ENCODE measurements around the gene ZNF862.
"Not testable (repeated sequence)": the region's sequence is repeated elsewhere in the genome, so short reads cannot be mapped to it uniquely, and the experiment has no call there.

The ZNF862 gene

GRCh38 chr7:149880638-149881311 is 42.6 kb downstream of the ZNF862 start:
- DNase-seq (ENCODE audit: low read depth) = no peak

- no peak for DNase-seq (ENCODE audit: low read depth)
These were observed 43.4 kb downstream of the ZNF862 start for GRCh38 chr7:149881328-149882247.

- no peak for DNase-seq (ENCODE audit: low read depth)
These were observed 44.3 kb downstream of the ZNF862 start for GRCh38 chr7:149882248-149883047.

GRCh38 chr7:149883048-149883438 is 44.9 kb downstream of the ZNF862 start:
- DNase-seq (ENCODE audit: low read depth) = no peak

GRCh38 chr7:149883452-149883861 is 45.3 kb downstream of the ZNF862 start:
- DNase-seq (ENCODE audit: low read depth) = no peak

GRCh38 chr7:149884016-149884415 is 45.8 kb downstream of the ZNF862 start:
- no peak for DNase-seq (ENCODE audit: low read depth)

- no peak for DNase-seq (ENCODE audit: low read depth)
These were observed 46.4 kb downstream of the ZNF862 start for GRCh38 chr7:149884541-149884940.

- no peak for DNase-seq (ENCODE audit: low read depth)
These were observed 47.2 kb downstream of the ZNF862 start for GRCh38 chr7:149885191-149886017.

- no peak for DNase-seq (ENCODE audit: low read depth)
These were observed 47.8 kb downstream of the ZNF862 start for GRCh38 chr7:149886018-149886415.

- no peak for DNase-seq (ENCODE audit: low read depth)
These were observed 49.1 kb downstream of the ZNF862 start for GRCh38 chr7:149887311-149887710.

GRCh38 chr7:149890715-149891114 is 52.5 kb downstream of the ZNF862 start:
- not testable (repeated sequence) for DNase-seq (ENCODE audit: low read depth)

- DNase-seq (ENCODE audit: low read depth) = not testable (repeated sequence)
These were observed 56.8 kb downstream of the ZNF862 start for GRCh38 chr7:149894957-149895356.

GRCh38 chr7:149907776-149908376 is 69.7 kb downstream of the ZNF862 start:
- DNase-seq (ENCODE audit: low read depth) = not testable (repeated sequence)

GRCh38 chr7:149910219-149910618 is 72.0 kb downstream of the ZNF862 start:
- DNase-seq (ENCODE audit: low read depth) = not testable (repeated sequence)

GRCh38 chr7:149912126-149912525 is 74.0 kb downstream of the ZNF862 start:
- DNase-seq (ENCODE audit: low read depth) = not testable (repeated sequence)
